A673 (cell line): ENCODE data around the gene ZNF865. TPM values are rescaled to one million over a fixed set of nuclear protein-coding genes. Genes with fewer than 3 reads are reported as not detected.

Experiments
- BruUV-seq: library from RNA; stranded (reverse); fragments of 400-500 nt; replicated peaks from 2 replicates; lab custom pipeline; 2021; lab: Mats Ljungman, UMichigan
- CTCF ChIA-PET: fragments of 300-600 bp; sonication (Branson Sonifier 250); formaldehyde crosslinking; loops from one replicate; lab custom pipeline; 2022; ENCODE audit warnings: antibody characterized with exemption; lab: Charles Lee
- POLR2A ChIA-PET: fragments of 300-600 bp; sonication (Branson Sonifier 250); formaldehyde crosslinking; loops from one replicate; lab custom pipeline; 2022; ENCODE audit warnings: antibody characterized with exemption; ENCODE audit not compliant: low non-redundant PET; lab: Charles Lee
- DNase-seq: peaks from one replicate; pipeline ENCODE4 v3.0.0-alpha.2; 2015; ENCODE audit warnings: low spot score
- H3K27ac ChIP-seq: fragments of 200-600 bp; sonication (generic); 2 replicates; pipeline ENCODE4 v1.5.1; 2016; ENCODE audit warnings: mixed run types, low read depth, mild to moderate bottlenecking, mixed read lengths, antibody characterized with exemption, low read length; ENCODE audit not compliant: poor library complexity, severe bottlenecking
- H3K27me3 ChIP-seq: fragments of 200-600 bp; sonication (generic); replicated peaks from 2 replicates; pipeline ENCODE4 v1.6.1; 2017; ENCODE audit warnings: mixed run types, low read depth, mild to moderate bottlenecking, mixed read lengths, antibody characterized with exemption, low read length; ENCODE audit not compliant: insufficient read depth, poor library complexity
- H3K36me3 ChIP-seq: fragments of 200-600 bp; sonication (generic); 2 replicates; pipeline ENCODE4 v1.6.1; 2016; ENCODE audit warnings: mixed run types, mild to moderate bottlenecking, mixed read lengths, antibody characterized with exemption, low read length; ENCODE audit not compliant: insufficient read depth, poor library complexity, severe bottlenecking
- H3K4me1 ChIP-seq: fragments of 200-600 bp; sonication (generic); 2 replicates; pipeline ENCODE4 v1.6.1; 2017; ENCODE audit warnings: mixed run types, mild to moderate bottlenecking, mixed read lengths, antibody characterized with exemption, low read length; ENCODE audit not compliant: insufficient read depth, poor library complexity, severe bottlenecking
- H3K4me3 ChIP-seq: fragments of 200-600 bp; sonication (generic); 2 replicates; pipeline ENCODE4 v1.5.1; 2016; ENCODE audit warnings: low read depth, mixed run types, mild to moderate bottlenecking, mixed read lengths, low read length; ENCODE audit not compliant: poor library complexity, severe bottlenecking
- H3K9me3 ChIP-seq: fragments of 200-600 bp; sonication (generic); 2 replicates; pipeline ENCODE4 v1.6.1; 2016; ENCODE audit warnings: mixed run types, low read depth, mild to moderate bottlenecking, mixed read lengths, antibody characterized with exemption, low read length; ENCODE audit not compliant: poor library complexity, severe bottlenecking
- CTCF ChIP-seq: fragments of 300-800, 200-600 bp; sonication (generic); conservative IDR thresholded peaks from 2 replicates; pipeline ENCODE4 v1.5.1; 2017; ENCODE audit warnings: low read depth, mild to moderate bottlenecking, antibody characterized with exemption, low read length, moderate library complexity, mixed read lengths
- EZH2 ChIP-seq: fragments of 200-600 bp; sonication (generic); IDR thresholded peaks from 2 replicates; pipeline ENCODE4 v1.6.1; 2017; ENCODE audit warnings: borderline replicate concordance, low read depth, mild to moderate bottlenecking, mixed read lengths, antibody characterized with exemption, low read length; ENCODE audit not compliant: poor library complexity, severe bottlenecking
- intact Hi-C: fragments of 100-400 bp; cut with micrococcal nuclease; formaldehyde crosslinking; loops from one replicate; pipeline ENCODE4 v1.10.0; 2022; ENCODE audit not compliant: unreplicated experiment
- total RNA-seq: library from RNA; stranded (reverse); gene quantifications from 2 replicates; pipeline ENCODE4 v1.2.3, GENCODE V29; 2021

Gene ZNF865
- total RNA-seq, 1 experiment from 2014 or later = 16.1 TPM

- POLR2A ChIA-PET = no interaction called here
- intact Hi-C loops = no loop called here
Measured at GRCh38 chr19:55611300-55611982, 6.0 kb downstream of the ZNF865 start.

GRCh38 chr19:55611983-55612645, 6.7 kb downstream of the ZNF865 start:
- no peaks in the 10 kb centered on the region for H3K27me3 ChIP-seq
- peaks cover under 1% of the 10 kb centered on the region for H3K4me1 ChIP-seq
- BruUV-seq = no TSS peak
- intact Hi-C loops = no loop called here
- POLR2A ChIA-PET = no interaction called here
- H3K27ac ChIP-seq = no peak overlapping the region
- H3K9me3 ChIP-seq = no peaks in the 10 kb centered on the region
- TF ChIP-seq EZH2 = no peak
- no peak for TF ChIP-seq CTCF
- H3K4me3 ChIP-seq = no peak overlapping the region
- peaks cover 26% of the 10 kb centered on the region for H3K36me3 ChIP-seq
- DNase-seq = no peak
- CTCF ChIA-PET = no interaction called here

More at GRCh38 chr19:55611300-55611982, 6.0 kb downstream of the ZNF865 start:
- no peak for TF ChIP-seq EZH2
- no peak for TF ChIP-seq CTCF
- Histone ChIP-seq H3K27me3 (no peaks in the 10 kb centered on the region), H3K9me3 (no peaks in the 10 kb centered on the region), H3K27ac (no peak overlapping the region), H3K4me1 (peaks cover 7% of the 10 kb centered on the region), H3K4me3 (no peak overlapping the region), H3K36me3 (peaks cover 21% of the 10 kb centered on the region)
- no peak for DNase-seq
- no TSS peak for BruUV-seq
- CTCF ChIA-PET = no interaction called here

- ChIA-PET POLR2A (interaction anchor here (0.7 kb wide), 1 partner anchor 14 kb away, joined by 4 read pairs; no protein-coding TSS in a partner anchor), CTCF (no interaction called here)
- no TSS peak for BruUV-seq
- no peaks in the 10 kb centered on the region for H3K4me1 ChIP-seq
- no peak overlapping the region for H3K4me3 ChIP-seq
- peaks cover 30% of the 10 kb centered on the region for H3K36me3 ChIP-seq
- no peaks in the 10 kb centered on the region for H3K27me3 ChIP-seq
- no peak overlapping the region for H3K27ac ChIP-seq
- TF ChIP-seq CTCF (no peak), EZH2 (no peak)
- no peak for DNase-seq
- intact Hi-C loops = no loop called here
- no peaks in the 10 kb centered on the region for H3K9me3 ChIP-seq
Measured at GRCh38 chr19:55613396-55613795, 7.9 kb downstream of the ZNF865 start.
